Measurements from ENCODE around the gene RAD51B.

GRCh38 chr14:67951529-67952135, 132.1 kb downstream of the RAD51B start:
- TF ChIP-seq, protein P1, sequence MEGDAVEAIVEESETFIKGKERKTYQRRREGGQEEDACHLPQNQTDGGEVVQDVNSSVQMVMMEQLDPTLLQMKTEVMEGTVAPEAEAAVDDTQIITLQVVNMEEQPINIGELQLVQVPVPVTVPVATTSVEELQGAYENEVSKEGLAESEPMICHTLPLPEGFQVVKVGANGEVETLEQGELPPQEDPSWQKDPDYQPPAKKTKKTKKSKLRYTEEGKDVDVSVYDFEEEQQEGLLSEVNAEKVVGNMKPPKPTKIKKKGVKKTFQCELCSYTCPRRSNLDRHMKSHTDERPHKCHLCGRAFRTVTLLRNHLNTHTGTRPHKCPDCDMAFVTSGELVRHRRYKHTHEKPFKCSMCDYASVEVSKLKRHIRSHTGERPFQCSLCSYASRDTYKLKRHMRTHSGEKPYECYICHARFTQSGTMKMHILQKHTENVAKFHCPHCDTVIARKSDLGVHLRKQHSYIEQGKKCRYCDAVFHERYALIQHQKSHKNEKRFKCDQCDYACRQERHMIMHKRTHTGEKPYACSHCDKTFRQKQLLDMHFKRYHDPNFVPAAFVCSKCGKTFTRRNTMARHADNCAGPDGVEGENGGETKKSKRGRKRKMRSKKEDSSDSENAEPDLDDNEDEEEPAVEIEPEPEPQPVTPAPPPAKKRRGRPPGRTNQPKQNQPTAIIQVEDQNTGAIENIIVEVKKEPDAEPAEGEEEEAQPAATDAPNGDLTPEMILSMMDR (conservative IDR thresholded peaks at IDR 0.05), result no peak
- no peak for TF ChIP-seq ZFX (IDR thresholded peaks at IDR 0.05)

Measured in C4-2B (cell line).